Measurements from ENCODE around the gene RPS27A.
A peak's percentile ranks its signal among the peaks of the same experiment; 100 is the strongest.
"Not testable (repeated sequence)": the region's sequence is repeated elsewhere in the genome, so short reads cannot be mapped to it uniquely, and the experiment has no call there.

The RPS27A gene

GRCh38 chr2:55239656-55240222, 7.3 kb downstream of the RPS27A start:
- DNase-seq: no peak

- DNase-seq: not testable (repeated sequence)
These were observed 9.1 kb downstream of the RPS27A start for GRCh38 chr2:55241582-55241981.

GRCh38 chr2:55242617-55243016, 10.1 kb downstream of the RPS27A start:
- DNase-seq: no peak

GRCh38 chr2:55245411-55245810, 12.9 kb downstream of the RPS27A start:
- DNase-seq: no peak

GRCh38 chr2:55247025-55247424, 14.5 kb downstream of the RPS27A start:
- DNase-seq: no peak

GRCh38 chr2:55252832-55253231, 20.3 kb downstream of the RPS27A start:
- DNase-seq: no peak

- DNase-seq: not testable (repeated sequence)
These were observed 27.1 kb downstream of the RPS27A start for GRCh38 chr2:55259586-55259985.

- no peak for DNase-seq
These were observed 35.9 kb downstream of the RPS27A start for GRCh38 chr2:55268288-55268906.

GRCh38 chr2:55268907-55269644, 36.6 kb downstream of the RPS27A start, which contains the start of gene MTIF2:
MTIF2 (minus strand) TSS chr2:55269231; CDS start chr2:55263858, 5,373 bp downstream.
- peak; percentile 61 for DNase-seq

- no peak for DNase-seq
These were observed 37.1 kb downstream of the RPS27A start for GRCh38 chr2:55269645-55269990.

GRCh38 chr2:55274346-55274745, 41.9 kb downstream of the RPS27A start:
- DNase-seq: not testable (repeated sequence)

GRCh38 chr2:55277310-55277709, 44.8 kb downstream of the RPS27A start:
- DNase-seq: no peak

GRCh38 chr2:55279214-55279835, 46.8 kb downstream of the RPS27A start:
- not testable (repeated sequence) for DNase-seq

GRCh38 chr2:55279859-55280424, 47.5 kb downstream of the RPS27A start:
- DNase-seq: not testable (repeated sequence)

- DNase-seq: not testable (repeated sequence)
These were observed 48.5 kb downstream of the RPS27A start for GRCh38 chr2:55280851-55281546.

GRCh38 chr2:55282110-55282917, 49.8 kb downstream of the RPS27A start:
- DNase-seq: peak; percentile 50

- DNase-seq: no peak
These were observed 50.6 kb downstream of the RPS27A start for GRCh38 chr2:55283083-55283482.

Data from NCI-H2029 treated with DMSO at 0.1 percent for 48 hours (cell line).